Kasumi-1 (cell line): ENCODE measurements around the gene KLHL33.
A peak's percentile ranks its signal among the peaks of the same experiment; 100 is the strongest.

ENCODE experiments used
- DNase-seq, 2 experiments: peaks; one replicate each; lab custom pipeline; 2025; lab: John Stamatoyannopoulos, UW

The KLHL33 gene, protein sequence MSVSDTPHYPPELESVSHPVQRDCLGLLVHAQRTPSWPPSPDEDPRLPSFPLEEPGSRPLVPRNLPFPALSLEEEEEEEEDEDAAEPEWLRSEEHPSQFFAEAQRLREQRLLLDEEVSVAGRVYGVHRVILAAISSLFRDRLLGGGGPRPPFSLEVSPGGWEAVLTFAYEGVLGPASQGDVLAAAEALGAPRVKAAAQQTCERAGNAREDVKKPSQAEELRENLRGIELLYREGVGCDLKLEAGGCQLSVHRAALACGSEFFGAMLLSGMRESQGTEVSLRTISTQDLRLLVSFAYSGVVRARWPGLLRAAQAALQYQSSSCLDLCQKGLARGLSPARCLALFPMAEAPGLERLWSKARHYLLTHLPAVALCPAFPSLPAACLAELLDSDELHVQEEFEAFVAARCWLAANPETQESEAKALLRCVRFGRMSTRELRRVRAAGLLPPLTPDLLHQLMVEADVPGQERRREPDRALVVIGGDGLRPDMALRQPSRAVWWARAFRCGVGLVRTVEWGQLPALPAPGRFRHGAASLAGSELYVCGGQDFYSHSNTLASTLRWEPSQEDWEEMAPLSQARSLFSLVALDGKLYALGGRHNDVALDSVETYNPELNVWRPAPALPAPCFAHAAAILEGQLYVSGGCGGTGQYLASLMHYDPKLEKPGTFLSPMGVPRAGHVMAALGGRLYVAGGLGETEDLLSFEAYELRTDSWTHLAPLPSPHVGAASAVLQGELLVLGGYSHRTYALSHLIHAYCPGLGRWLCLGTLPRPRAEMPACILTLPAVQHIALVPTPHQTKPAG

GRCh38 chr14:20435582-20436362, at the start of gene KLHL33:
KLHL33 (minus strand) TSS chr14:20436166; CDS start chr14:20435811, 355 bp downstream.
- no peak for DNase-seq

DNA sequence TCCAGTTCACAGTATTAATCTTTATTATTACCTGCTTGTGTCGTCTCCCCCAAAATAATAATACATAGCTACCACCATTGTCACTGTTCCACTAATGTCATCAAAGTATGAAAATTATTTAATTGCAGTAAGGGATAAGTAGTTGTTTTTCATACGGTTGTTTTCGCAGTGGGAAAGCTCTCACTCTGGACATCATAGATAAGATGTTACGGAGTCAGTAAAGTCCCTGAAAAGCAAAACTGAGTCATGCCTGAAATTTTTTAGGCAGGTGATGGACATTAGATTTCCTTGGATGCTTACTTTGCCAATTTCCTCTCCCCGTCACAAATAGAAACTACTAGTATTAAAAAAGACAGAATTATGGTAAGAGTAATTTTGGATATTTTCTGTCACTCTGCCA, 46.4 kb upstream of the KLHL33 start:
- no peak for DNase-seq

- no peak for DNase-seq
These were observed 42.9 kb upstream of the KLHL33 start for GRCh38 chr14:20478894-20479293.

DNA sequence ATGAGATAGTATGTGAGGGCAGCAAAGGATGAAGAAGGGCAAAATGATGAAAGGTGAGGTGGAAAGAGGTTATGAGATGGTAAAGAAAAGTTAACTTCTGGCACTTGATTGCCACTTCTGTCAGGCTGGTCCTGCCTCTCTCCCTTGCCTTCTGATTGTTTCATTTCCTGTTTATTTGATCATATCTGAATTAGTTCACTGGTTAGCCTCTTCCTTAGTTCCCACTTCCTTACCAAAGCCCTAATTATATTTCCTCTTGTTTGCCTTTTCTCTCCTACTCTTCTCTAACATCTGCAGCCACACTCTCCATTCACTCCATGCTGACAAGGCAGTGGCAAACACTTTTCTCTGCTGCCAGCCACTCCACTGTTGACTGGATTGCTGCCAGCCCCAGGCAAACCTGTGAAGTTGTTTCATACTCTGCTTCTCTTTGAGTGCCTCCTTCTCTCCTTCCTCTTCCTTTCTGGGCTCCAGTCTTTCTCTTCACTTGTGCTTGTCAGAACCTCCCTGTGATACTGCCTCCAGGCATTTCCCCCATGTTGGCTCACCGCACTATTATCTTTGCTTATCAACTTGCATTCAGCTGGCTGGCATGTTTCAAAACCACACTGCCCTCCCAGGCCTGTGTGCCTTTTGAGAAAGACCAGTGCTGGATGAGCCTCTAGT, 41.4 kb upstream of the KLHL33 start:
- peak; percentile 90 to 92 for DNase-seq

DNA sequence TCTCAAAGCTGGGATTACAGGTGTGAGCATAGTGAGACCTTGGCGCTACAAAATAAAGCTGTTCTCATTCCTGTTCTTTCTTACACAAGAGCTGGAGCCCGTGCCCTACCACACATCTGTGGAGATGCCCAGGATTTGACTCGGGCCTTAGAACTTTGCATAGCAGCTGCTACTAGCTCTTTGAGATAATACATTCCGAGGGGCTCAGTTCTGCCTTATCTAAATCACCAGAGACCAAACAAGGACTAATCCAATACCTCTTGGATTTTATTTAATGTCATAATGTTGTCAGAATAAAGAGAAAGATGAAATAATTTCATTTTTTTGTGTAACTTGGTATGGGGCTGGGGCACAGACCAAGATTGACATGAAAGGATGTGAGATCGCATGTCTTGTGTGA, 40.8 kb upstream of the KLHL33 start:
- DNase-seq = no peak

DNA sequence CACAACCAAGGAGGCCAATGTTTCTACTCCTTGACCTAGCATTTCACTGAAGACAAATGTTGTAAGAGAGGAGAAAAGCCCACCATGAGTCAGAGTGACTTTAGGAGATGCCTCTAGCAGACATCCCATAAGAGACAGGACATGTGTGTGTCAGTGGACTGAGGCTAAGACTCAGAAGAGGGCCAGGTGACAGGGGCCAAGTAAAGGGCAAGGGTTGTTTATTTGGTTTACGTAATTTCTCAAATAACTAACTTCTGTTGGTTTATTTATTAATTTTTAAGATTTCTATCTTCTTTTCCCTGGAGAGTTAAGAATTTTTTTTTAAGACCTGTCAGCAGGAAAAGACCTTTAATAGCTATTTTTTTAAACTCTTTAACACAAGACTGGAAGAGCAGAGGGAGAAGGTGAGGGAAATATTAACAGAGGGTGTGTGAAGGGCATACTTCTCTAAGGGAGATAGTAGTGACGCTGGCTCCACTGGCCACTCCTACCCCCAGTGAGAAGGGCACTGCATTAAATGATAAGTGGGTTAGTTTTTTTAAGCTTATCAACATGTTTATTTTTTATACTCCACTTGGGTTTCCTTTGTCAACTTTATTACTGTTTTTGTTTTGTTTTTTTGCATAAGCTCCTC, 36.7 kb upstream of the KLHL33 start:
- DNase-seq = no peak

DNA sequence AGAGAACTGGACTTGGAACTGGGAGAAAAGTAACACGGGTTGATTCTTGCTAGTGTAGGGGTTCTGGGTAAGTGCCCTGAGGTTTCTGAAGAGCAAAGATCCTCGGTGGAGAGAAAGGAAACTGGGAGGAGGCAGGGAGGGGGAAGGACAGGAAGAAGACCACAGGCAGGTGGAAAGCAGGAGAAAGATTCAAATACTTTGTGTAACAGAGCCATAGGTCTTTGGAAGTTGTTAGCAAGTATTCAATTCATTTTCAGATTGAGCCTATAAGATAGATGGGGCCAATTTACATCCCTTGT, 34.6 kb upstream of the KLHL33 start:
- DNase-seq = peak in 1 of 2 experiments; percentile 34

GRCh38 chr14:20469890-20470602, 34.1 kb upstream of the KLHL33 start:
- DNase-seq = peak; percentile 82 to 89

DNA sequence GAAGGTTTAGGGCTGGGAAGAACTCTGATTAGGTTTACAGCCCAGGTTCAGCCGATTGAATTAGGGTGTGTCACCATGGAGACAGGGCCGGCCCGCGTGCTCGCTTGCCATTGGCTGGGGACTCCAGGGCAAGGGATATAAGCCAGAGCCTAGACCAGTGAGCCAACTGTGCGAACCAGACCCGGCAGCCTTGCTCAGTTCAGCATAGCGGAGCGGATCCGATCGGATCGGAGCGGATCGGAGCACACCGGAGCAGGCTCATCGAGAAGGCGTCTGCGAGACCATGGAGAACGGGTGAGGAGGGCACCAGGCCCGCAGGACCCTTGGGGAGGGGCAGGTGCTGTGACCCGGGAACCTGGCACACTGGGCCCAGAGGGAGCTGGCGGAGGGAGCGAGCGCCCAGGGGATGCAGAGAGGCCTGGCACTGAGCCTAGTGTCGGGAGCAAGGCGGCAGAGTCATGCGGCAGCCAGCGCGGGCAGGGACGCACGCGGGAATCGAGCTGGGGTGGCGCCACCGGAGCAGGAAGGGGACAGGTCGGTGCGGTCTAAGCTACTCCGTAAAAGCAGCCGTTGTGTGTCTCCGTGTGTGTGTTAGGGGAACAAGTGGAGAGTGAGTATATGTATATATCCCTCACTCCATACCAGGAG, 33.4 kb upstream of the KLHL33 start, which contains the start of gene PNP:
Gene PNP (plus strand): TSS at position 165 of the 648 bp plus-strand sequence. CDS start 119 bp downstream, at position 284.
- peak; percentile 90 to 91 for DNase-seq

DNA sequence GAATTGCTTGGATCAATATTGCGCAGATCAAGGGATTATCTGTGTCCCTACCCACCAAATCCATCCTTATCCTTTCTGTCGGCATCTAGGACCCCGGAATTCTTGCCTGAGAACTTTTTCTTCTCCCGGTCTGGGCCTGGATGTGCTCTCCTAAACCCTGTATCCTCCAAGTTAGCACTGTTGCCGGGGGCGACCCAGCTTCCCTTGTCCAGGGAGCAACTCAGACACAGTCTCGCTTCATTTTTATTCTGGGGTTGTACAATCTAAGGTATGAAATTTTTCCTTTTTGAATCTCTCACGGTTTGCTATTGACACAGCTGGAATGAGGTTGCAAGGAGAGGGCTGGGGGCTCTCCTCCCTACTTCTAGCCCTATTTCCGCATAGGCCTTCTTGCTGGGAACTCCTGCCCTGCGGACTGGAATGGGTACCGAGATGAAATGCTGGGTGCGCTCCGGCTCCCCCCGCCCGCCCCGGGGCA, 32.8 kb upstream of the KLHL33 start:
- peak in 1 of 2 experiments; percentile 31 for DNase-seq

DNA sequence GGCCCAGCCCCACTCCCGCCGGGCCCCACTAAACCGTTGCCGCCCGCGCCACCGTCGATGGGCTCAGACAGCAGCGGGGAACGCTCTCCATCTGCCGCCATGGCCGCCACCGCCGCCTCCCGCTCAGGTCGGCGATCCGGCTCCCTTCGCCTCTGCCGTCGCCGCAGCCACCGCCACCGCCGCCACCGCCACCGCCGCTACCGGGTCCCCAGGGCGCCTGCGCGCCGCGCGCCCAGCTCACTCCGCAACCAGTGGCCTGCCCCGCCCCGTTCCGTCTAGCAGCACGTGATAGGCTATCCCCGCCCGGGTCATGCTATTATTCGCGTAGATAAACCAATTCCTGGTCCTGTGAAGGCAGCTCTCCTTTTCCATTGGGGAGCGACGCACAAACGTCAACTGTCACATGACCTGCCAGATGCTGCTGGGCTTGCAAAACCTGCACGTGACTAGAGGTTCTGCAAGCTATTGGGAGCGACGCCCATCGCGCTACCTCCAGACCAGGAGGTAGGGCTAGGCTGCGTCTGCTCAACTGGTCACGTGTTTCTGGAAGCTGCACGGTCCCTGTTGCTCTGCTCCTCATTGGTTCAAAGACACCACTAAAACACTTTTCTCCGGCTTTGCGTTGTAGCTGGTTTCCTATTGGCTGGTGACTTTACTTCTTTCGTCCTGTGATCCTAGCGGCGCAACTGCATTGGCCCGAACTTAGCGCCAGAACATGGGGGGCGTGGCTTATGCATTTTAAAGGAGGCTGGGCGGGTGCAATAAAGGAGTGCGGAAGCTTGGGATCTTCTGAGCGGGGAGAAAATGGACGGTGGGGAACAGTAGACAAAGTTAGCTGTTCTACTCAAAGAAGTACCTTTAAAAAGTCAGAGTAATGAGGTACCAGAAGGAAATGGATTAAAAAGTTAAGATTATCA, 25.5 kb upstream of the KLHL33 start, which contains the start of gene PIP4P1:
Gene PIP4P1 (minus strand): TSS at position 210 of the 917 bp plus-strand sequence. CDS start 109 bp downstream, at position 101.
- peak; percentile 100 for DNase-seq

DNA sequence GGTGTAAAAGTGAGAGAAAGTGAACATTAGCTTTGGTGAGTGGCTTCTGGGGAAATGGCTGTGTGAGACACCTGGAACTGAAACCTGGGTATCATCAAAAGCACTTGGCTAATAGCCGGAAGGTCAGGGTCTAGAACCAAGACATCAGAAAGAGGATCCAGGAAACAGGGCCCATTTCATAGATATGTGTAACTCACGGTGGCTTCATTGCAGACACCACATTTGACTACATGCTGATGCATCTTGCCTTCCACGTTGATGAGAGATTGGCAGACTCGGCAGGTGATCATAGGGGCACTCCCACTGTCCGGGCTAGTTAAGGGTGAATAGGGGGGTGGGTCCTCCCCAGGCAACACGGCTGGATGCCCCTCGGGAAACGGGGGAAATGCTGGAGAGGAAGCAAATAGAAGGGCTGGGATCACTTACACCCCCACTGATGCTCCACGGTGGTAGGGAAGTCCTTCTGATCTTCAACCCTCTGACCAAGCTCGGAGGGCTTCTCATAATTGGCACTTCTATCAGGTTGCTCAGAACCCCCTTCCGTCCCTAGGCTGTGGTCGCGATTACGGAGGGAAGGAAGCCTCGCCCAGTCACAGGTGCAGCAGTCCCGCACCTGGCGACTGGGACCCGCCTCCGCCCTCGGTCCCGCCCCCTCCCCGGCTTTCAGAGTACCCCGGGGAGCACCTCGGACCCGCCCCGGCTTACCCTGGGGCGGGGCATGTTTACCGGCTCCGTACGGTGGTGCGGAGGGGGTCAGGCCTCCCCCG, 24.7 kb upstream of the KLHL33 start:
- no peak for DNase-seq

GRCh38 chr14:20458031-20458789, 22.2 kb upstream of the KLHL33 start:
- no peak for DNase-seq

- DNase-seq = peak in 1 of 2 experiments; percentile 28
These were observed 21.0 kb upstream of the KLHL33 start for GRCh38 chr14:20456971-20457370.

GRCh38 chr14:20455355-20456300, 19.7 kb upstream of the KLHL33 start:
- peak; percentile 89 to 93 for DNase-seq
